Measurements from ENCODE around the gene PPIE.
A peak's percentile ranks its signal among the peaks of the same experiment; 100 is the strongest.
"Not testable (repeated sequence)": the region's sequence is repeated elsewhere in the genome, so short reads cannot be mapped to it uniquely, and the experiment has no call there.

PPIE gene

GRCh38 chr1:39758556-39759435, 20.1 kb downstream of the PPIE start:
- DNase-seq (ENCODE audit: low spot score), result no peak

GRCh38 chr1:39759436-39759726, 20.7 kb downstream of the PPIE start:
- DNase-seq (ENCODE audit: low spot score), result no peak

- no peak for DNase-seq (ENCODE audit: low spot score)
Observed at GRCh38 chr1:39760074-39761008, 21.7 kb downstream of the PPIE start.

- no peak for DNase-seq (ENCODE audit: low spot score)
Observed at GRCh38 chr1:39761016-39761415, 22.3 kb downstream of the PPIE start.

- peak; percentile 42 for DNase-seq (ENCODE audit: low spot score)
Observed at GRCh38 chr1:39761557-39762260, 23.0 kb downstream of the PPIE start.

GRCh38 chr1:39762550-39763540, 24.2 kb downstream of the PPIE start:
- DNase-seq (ENCODE audit: low spot score), result no peak

GRCh38 chr1:39763619-39764374, 25.1 kb downstream of the PPIE start:
- DNase-seq (ENCODE audit: low spot score), result not testable (repeated sequence)

- not testable (repeated sequence) for DNase-seq (ENCODE audit: low spot score)
Observed at GRCh38 chr1:39764512-39764911, 25.8 kb downstream of the PPIE start.

GRCh38 chr1:39766466-39766865, 27.8 kb downstream of the PPIE start:
- not testable (repeated sequence) for DNase-seq (ENCODE audit: low spot score)

- DNase-seq (ENCODE audit: low spot score), result not testable (repeated sequence)
Observed at GRCh38 chr1:39769502-39769901, 30.8 kb downstream of the PPIE start.

GRCh38 chr1:39770100-39771021, 31.7 kb downstream of the PPIE start:
- DNase-seq (ENCODE audit: low spot score), result peak; percentile 45

- DNase-seq (ENCODE audit: low spot score), result not testable (repeated sequence)
Observed at GRCh38 chr1:39771022-39771532, 32.4 kb downstream of the PPIE start, which contains the start of gene OXCT2. TSS of gene OXCT2 (minus strand) at chr1:39771348. CDS start at chr1:39771255, 93 bp downstream.

- DNase-seq (ENCODE audit: low spot score), result not testable (repeated sequence)
Observed at GRCh38 chr1:39773369-39773979, 34.8 kb downstream of the PPIE start.

GRCh38 chr1:39775141-39775540, 36.5 kb downstream of the PPIE start:
- not testable (repeated sequence) for DNase-seq (ENCODE audit: low spot score)

GRCh38 chr1:39775676-39776399, 37.2 kb downstream of the PPIE start:
- DNase-seq (ENCODE audit: low spot score), result not testable (repeated sequence)

GRCh38 chr1:39776400-39776713, 37.7 kb downstream of the PPIE start:
- DNase-seq (ENCODE audit: low spot score), result no peak

- DNase-seq (ENCODE audit: low spot score), result no peak
Observed at GRCh38 chr1:39776886-39777285, 38.2 kb downstream of the PPIE start.

- no peak for DNase-seq (ENCODE audit: low spot score)
Observed at GRCh38 chr1:39777306-39777705, 38.6 kb downstream of the PPIE start.
